NCI-H2227 treated with DMSO at 0.1 percent for 48 hours (cell line): ENCODE measurements around the gene SPAG17.

Source experiments
- DNase-seq: peaks from one replicate; lab custom pipeline; 2025; lab: John Stamatoyannopoulos, UW

SPAG17 gene

GRCh38 chr1:118185084-118185832 lies at the start of gene SPAG17:
TSS of gene SPAG17 (minus strand) at chr1:118185228. CDS start at chr1:118185157, 71 bp downstream.
- DNase-seq: peak; percentile 91

GRCh38 chr1:118225471-118225870 lies 40.4 kb upstream of the SPAG17 start:
- no peak for DNase-seq

GRCh38 chr1:118223426-118223825 lies 38.4 kb upstream of the SPAG17 start:
- no peak for DNase-seq

- no peak for DNase-seq
These were observed 34.4 kb upstream of the SPAG17 start for GRCh38 chr1:118219438-118219837.

GRCh38 chr1:118217141-118217838 lies 32.3 kb upstream of the SPAG17 start:
- DNase-seq: no peak

- DNase-seq: no peak
These were observed 29.8 kb upstream of the SPAG17 start for GRCh38 chr1:118214866-118215265.

GRCh38 chr1:118210723-118211110 lies 25.7 kb upstream of the SPAG17 start:
- DNase-seq: no peak

- no peak for DNase-seq
These were observed 25.2 kb upstream of the SPAG17 start for GRCh38 chr1:118210051-118210722.

- no peak for DNase-seq
These were observed 24.6 kb upstream of the SPAG17 start for GRCh38 chr1:118209648-118210047.

GRCh38 chr1:118206966-118207365 lies 21.9 kb upstream of the SPAG17 start:
- DNase-seq: no peak

GRCh38 chr1:118204648-118205047 lies 19.6 kb upstream of the SPAG17 start:
- no peak for DNase-seq

GRCh38 chr1:118204105-118204504 lies 19.1 kb upstream of the SPAG17 start:
- no peak for DNase-seq

GRCh38 chr1:118202076-118202608 lies 17.1 kb upstream of the SPAG17 start:
- DNase-seq: no peak

GRCh38 chr1:118201524-118201923 lies 16.5 kb upstream of the SPAG17 start:
- DNase-seq: no peak

- DNase-seq: no peak
These were observed 15.8 kb upstream of the SPAG17 start for GRCh38 chr1:118200836-118201235.

GRCh38 chr1:118190561-118190960 lies 5.5 kb upstream of the SPAG17 start:
- DNase-seq: no peak

- DNase-seq: no peak
These were observed 4.5 kb upstream of the SPAG17 start for GRCh38 chr1:118189564-118189963.

- DNase-seq: no peak
These were observed 3.4 kb upstream of the SPAG17 start for GRCh38 chr1:118188411-118188810.

GRCh38 chr1:118186026-118186425 lies 998 bp upstream of the SPAG17 start:
- no peak for DNase-seq

GRCh38 chr1:118184739-118185083 lies 317 bp downstream of the SPAG17 start:
- DNase-seq: peak; percentile 72

- no peak for DNase-seq
These were observed 1.4 kb downstream of the SPAG17 start for GRCh38 chr1:118183586-118183985.

- no peak for DNase-seq
These were observed 7.0 kb downstream of the SPAG17 start for GRCh38 chr1:118177998-118178397.

- DNase-seq: no peak
These were observed 16.0 kb downstream of the SPAG17 start for GRCh38 chr1:118169016-118169415.
